Suprapubic skin (tissue), 4 donors: ENCODE measurements around the gene CACNA1E.
"Not testable (repeated sequence)": the region's sequence is repeated elsewhere in the genome, so short reads cannot be mapped to it uniquely, and the experiment has no call there.

ENCODE experiments used
- POLR2A ChIP-seq, 2 donors: fragments of 450-650 bp; IDR thresholded peaks; one replicate each; pipeline ENCODE4 v1.6.1; 2017; ENCODE audit warnings: antibody characterized with exemption in 2 of 2, mild to moderate bottlenecking in 2 of 2, moderate library complexity in 2 of 2
- POLR2AphosphoS5 ChIP-seq, 3 donors: sonication (generic); formaldehyde crosslinking; IDR thresholded peaks; one replicate each; pipeline ENCODE4 v1.6.1; 2017; ENCODE audit warnings: antibody characterized with exemption in 3 of 3
- TF ChIP-seq, protein P1 (sequence below), 2 donors: fragments of 200-600 bp in 1 of 2; fragments of 450-650 bp in 1 of 2; sonication (generic) in 1 of 2; IDR thresholded peaks; one replicate each; pipeline ENCODE4 v1.5.1; 2016 to 2019; ENCODE audit warnings: antibody characterized with exemption in 2 of 2, mild to moderate bottlenecking in 1 of 2, moderate library complexity in 1 of 2

GRCh38 chr1:181832173-181832880 lies 349.0 kb downstream of the CACNA1E start:
- not testable (repeated sequence) for TF ChIP-seq POLR2AphosphoS5, POLR2A (IDR thresholded peaks at IDR 0.05)
- TF ChIP-seq, protein P1, sequence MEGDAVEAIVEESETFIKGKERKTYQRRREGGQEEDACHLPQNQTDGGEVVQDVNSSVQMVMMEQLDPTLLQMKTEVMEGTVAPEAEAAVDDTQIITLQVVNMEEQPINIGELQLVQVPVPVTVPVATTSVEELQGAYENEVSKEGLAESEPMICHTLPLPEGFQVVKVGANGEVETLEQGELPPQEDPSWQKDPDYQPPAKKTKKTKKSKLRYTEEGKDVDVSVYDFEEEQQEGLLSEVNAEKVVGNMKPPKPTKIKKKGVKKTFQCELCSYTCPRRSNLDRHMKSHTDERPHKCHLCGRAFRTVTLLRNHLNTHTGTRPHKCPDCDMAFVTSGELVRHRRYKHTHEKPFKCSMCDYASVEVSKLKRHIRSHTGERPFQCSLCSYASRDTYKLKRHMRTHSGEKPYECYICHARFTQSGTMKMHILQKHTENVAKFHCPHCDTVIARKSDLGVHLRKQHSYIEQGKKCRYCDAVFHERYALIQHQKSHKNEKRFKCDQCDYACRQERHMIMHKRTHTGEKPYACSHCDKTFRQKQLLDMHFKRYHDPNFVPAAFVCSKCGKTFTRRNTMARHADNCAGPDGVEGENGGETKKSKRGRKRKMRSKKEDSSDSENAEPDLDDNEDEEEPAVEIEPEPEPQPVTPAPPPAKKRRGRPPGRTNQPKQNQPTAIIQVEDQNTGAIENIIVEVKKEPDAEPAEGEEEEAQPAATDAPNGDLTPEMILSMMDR (IDR thresholded peaks at IDR 0.05), result not testable (repeated sequence)
